SK-N-SH (cell line): Measurements from ENCODE around the gene IRF2BP2. TPM values are rescaled to one million over a fixed set of nuclear protein-coding genes. Genes with fewer than 3 reads are reported as not detected.

Experiments used
- CTCF ChIA-PET: fragments of 300-600, 350-600 bp; formaldehyde crosslinking; extraction: SDS; loops from one replicate; lab custom pipeline; 2021; lab: Yijun Ruan, JAX
- POLR2A ChIA-PET: fragments of 350-600 bp; sonication (Branson Sonifier 250); formaldehyde crosslinking; extraction: SDS; loops from one replicate; lab custom pipeline; 2020; ENCODE audit warnings: antibody characterized with exemption, inconsistent platforms; lab: Yijun Ruan, JAX
- DNase-seq: peaks from one replicate; pipeline ENCODE4 v3.0.0; 2012
- H2AFZ ChIP-seq: fragments of 200-600 bp; sonication (generic); 2 replicates; pipeline ENCODE4 v1.8.1; 2016; ENCODE audit warnings: antibody characterized with exemption, mild to moderate bottlenecking, low read depth
- H3F3A ChIP-seq: fragments of 200-600 bp; sonication (generic); replicated peaks from 2 replicates; pipeline ENCODE3; 2016; ENCODE audit warnings: antibody characterized with exemption, mild to moderate bottlenecking; ENCODE audit not compliant: insufficient read depth
- H3K27ac ChIP-seq, 2 experiments: fragments of 200-500 bp in 1 of 2; fragments of 200-600 bp in 1 of 2; sonication (Bioruptor generic) in 1 of 2; sonication (generic), shearing (Covaris generic) in 1 of 2; 2 replicates each; pipeline versions ENCODE4 v1.5.1 to v1.6.1; 2014 to 2016; ENCODE audit warnings: low read depth in 2 of 2, inconsistent platforms in 1 of 2, low read length in 1 of 2, mild to moderate bottlenecking in 1 of 2, mixed read lengths in 1 of 2
- H3K27me3 ChIP-seq: fragments of 200-600 bp; sonication (generic), shearing (Covaris generic); 2 replicates; pipeline ENCODE4 v1.6.1; 2016; ENCODE audit warnings: mixed run types; ENCODE audit not compliant: insufficient read depth
- H3K36me3 ChIP-seq, 2 experiments: fragments of 200-500 bp in 1 of 2; fragments of 200-600 bp in 1 of 2; sonication (Bioruptor generic) in 1 of 2; sonication (generic) in 1 of 2; replicated peaks in 1 of 2; 2 replicates each; pipeline versions ENCODE3 to v1.5.1; 2014 to 2016; ENCODE audit warnings: low read length in 1 of 2, mild to moderate bottlenecking in 1 of 2; ENCODE audit not compliant: insufficient read depth in 2 of 2, control insufficient read depth in 1 of 2
- H3K4me1 ChIP-seq, 2 experiments: fragments of 200-500 bp in 1 of 2; fragments of 200-600 bp in 1 of 2; sonication (Bioruptor generic) in 1 of 2; sonication (generic), shearing (Covaris generic) in 1 of 2; 2 replicates each; pipeline versions ENCODE4 v1.5.1 to v1.6.1; 2014 to 2016; ENCODE audit warnings: low read depth in 1 of 2, low read length in 1 of 2, mixed run types in 1 of 2; ENCODE audit not compliant: insufficient read depth in 2 of 2, control insufficient read depth in 1 of 2
- H3K4me2 ChIP-seq: fragments of 200-600 bp; sonication (generic), shearing (Covaris generic); 2 replicates; pipeline ENCODE4 v1.6.1; 2017; ENCODE audit warnings: mixed run types
- H3K4me3 ChIP-seq, 2 experiments: fragments of 200-500 bp in 1 of 2; fragments of 200-600 bp in 1 of 2; sonication (Bioruptor generic) in 1 of 2; sonication (generic), shearing (Covaris generic) in 1 of 2; 2 replicates each; pipeline versions ENCODE4 v1.5.1 to v1.8.1; 2014 to 2016; ENCODE audit warnings: low read depth in 2 of 2, inconsistent platforms in 1 of 2, low read length in 1 of 2, mild to moderate bottlenecking in 1 of 2, mixed read lengths in 1 of 2, moderate library complexity in 1 of 2
- H3K79me2 ChIP-seq: fragments of 200-600 bp; sonication (generic); 2 replicates; pipeline ENCODE4 v1.8.1; 2017; ENCODE audit warnings: mild to moderate bottlenecking; ENCODE audit not compliant: insufficient read depth
- H3K9ac ChIP-seq: fragments of 200-600 bp; sonication (generic); 2 replicates; pipeline ENCODE4 v1.6.1; 2017; ENCODE audit warnings: mixed run types
- H3K9me2 ChIP-seq: fragments of 200-600 bp; sonication (generic); 2 replicates; pipeline ENCODE4 v1.6.1; 2017; ENCODE audit warnings: mixed run types
- H3K9me3 ChIP-seq: fragments of 200-600 bp; sonication (generic); 2 replicates; pipeline ENCODE4 v1.6.1; 2017; ENCODE audit warnings: mixed run types, mild to moderate bottlenecking, moderate library complexity
- H4K20me1 ChIP-seq: fragments of 200-600 bp; sonication (generic); 2 replicates; pipeline ENCODE4 v1.6.1; 2017; ENCODE audit warnings: mild to moderate bottlenecking, mixed run types; ENCODE audit not compliant: insufficient read depth
- CHD2 ChIP-seq: fragments of 150-350 bp; IDR thresholded peaks from 2 replicates; pipeline ENCODE4 v1.6.1; 2018; ENCODE audit warnings: low read length; ENCODE audit not compliant: partially characterized antibody
- EP300 ChIP-seq, 2 experiments: IDR thresholded peaks; 2 replicates each; pipeline versions ENCODE4 v1.4.0 to v1.6.1; 2012; ENCODE audit warnings: borderline replicate concordance in 1 of 2, low read depth in 1 of 2, low read length in 1 of 2
- EZH2phosphoT487 ChIP-seq: fragments of 200-600 bp; sonication (generic); IDR thresholded peaks from 2 replicates; pipeline ENCODE4 v1.6.1; 2017; ENCODE audit warnings: low read depth, mixed run types, mild to moderate bottlenecking, antibody characterized with exemption, moderate library complexity, borderline replicate concordance
- FOSL2 ChIP-seq: IDR thresholded peaks from 2 replicates; pipeline ENCODE4 v1.4.0; 2012; ENCODE audit warnings: low read depth, mild to moderate bottlenecking, moderate library complexity, borderline replicate concordance
- FOXJ3 ChIP-seq: sonication (generic); formaldehyde crosslinking; IDR thresholded peaks from 2 replicates; pipeline ENCODE4 v1.5.1; 2020; ENCODE audit warnings: mild to moderate bottlenecking, missing genetic modification reagents
- GABPA ChIP-seq: IDR thresholded peaks from 2 replicates; pipeline ENCODE4 v1.4.0; 2012; ENCODE audit warnings: low read depth, mild to moderate bottlenecking
- GATA2 ChIP-seq: sonication (generic); formaldehyde crosslinking; IDR thresholded peaks from 2 replicates; pipeline ENCODE4 v1.5.0; 2020; ENCODE audit warnings: mild to moderate bottlenecking, missing genetic modification reagents
- IRF3 ChIP-seq: fragments of 150-350 bp; IDR thresholded peaks from 2 replicates; pipeline ENCODE4 v1.6.1; 2016; ENCODE audit warnings: mild to moderate bottlenecking, low read depth, low read length
- MXI1 ChIP-seq: IDR thresholded peaks from 2 replicates; pipeline ENCODE4 v1.6.1; 2012; ENCODE audit warnings: mild to moderate bottlenecking, low read depth, low read length, improper control_type of control experiment
- NFIC ChIP-seq: IDR thresholded peaks from 2 replicates; pipeline ENCODE4 v1.4.0; 2012; ENCODE audit warnings: borderline replicate concordance
- POLR2AphosphoS5 ChIP-seq: IDR thresholded peaks from 2 replicates; pipeline ENCODE4 v1.6.1; 2012; ENCODE audit warnings: low read depth, low read length
- RXRA ChIP-seq: IDR thresholded peaks from 2 replicates; pipeline ENCODE4 v1.4.0; 2012; ENCODE audit warnings: low read depth, mild to moderate bottlenecking, borderline replicate concordance
- SMC3 ChIP-seq: IDR thresholded peaks from 2 replicates; pipeline ENCODE4 v1.6.1; 2012; ENCODE audit warnings: low read depth, low read length, improper control_type of control experiment
- WGBS: methylation state at CpG from one replicate; pipeline ENCODE4 v1.1.6; 2017; ENCODE audit warnings: low lambda C conversion rate; 5-methylcytosine and 5-hydroxymethylcytosine counted together
- polyA plus RNA-seq, 3 experiments: library from polyadenylated mRNA; depleted of rRNA; stranded (reverse); fragments of >200 nt; gene quantifications; 2 replicates each; pipeline ENCODE4 v1.2.3, GENCODE V29; 2012
- TF ChIP-seq, protein P1 (sequence below): IDR thresholded peaks from 2 replicates; pipeline ENCODE4 v1.4.0; 2012; ENCODE audit warnings: low read depth
- TF ChIP-seq, protein P2 (sequence below): IDR thresholded peaks from 2 replicates; pipeline ENCODE4 v1.6.1; 2012; ENCODE audit warnings: mild to moderate bottlenecking, low read depth, low read length, moderate library complexity

Gene IRF2BP2
- polyA plus RNA-seq, 1 of the 3 experiments (the other 2 are of a cell fraction), result 73.9 TPM

GRCh38 chr1:234582681-234583301 is 27.2 kb downstream of the IRF2BP2 start:
- Histone ChIP-seq H3K79me2 (no peaks in the 10 kb centered on the region), H3K9ac (no peak overlapping the region), H3K4me1 (peaks cover 0 to 5% of the 10 kb centered on the region in 2 experiments; a peak in 1 of 4 replicates), H3F3A (no peaks in the 10 kb centered on the region), H3K4me3 (no peak overlapping the region), H3K27ac (no peak overlapping the region), H3K4me2 (no peak overlapping the region), H2AFZ (no peak overlapping the region), H3K36me3 (no peaks in the 10 kb centered on the region), H3K9me3 (no peaks in the 10 kb centered on the region), H4K20me1 (no peaks in the 10 kb centered on the region), H3K9me2 (no peaks in the 10 kb centered on the region), H3K27me3 (no peaks in the 10 kb centered on the region)
- 73% methylated on average over 9 of the region's 9 CpGs for WGBS
- TF ChIP-seq RXRA, result no peak
- TF ChIP-seq IRF3, result no peak
- TF ChIP-seq, protein P1, sequence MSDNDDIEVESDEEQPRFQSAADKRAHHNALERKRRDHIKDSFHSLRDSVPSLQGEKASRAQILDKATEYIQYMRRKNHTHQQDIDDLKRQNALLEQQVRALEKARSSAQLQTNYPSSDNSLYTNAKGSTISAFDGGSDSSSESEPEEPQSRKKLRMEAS, result no peak
- TF ChIP-seq EP300 (IDR thresholded peaks at IDR 0.05; ENCODE audit: borderline replicate concordance in 1 of 2, low read depth in 1 of 2, low read length in 1 of 2), result no peak
- no peak for TF ChIP-seq MXI1
- TF ChIP-seq, protein P2, sequence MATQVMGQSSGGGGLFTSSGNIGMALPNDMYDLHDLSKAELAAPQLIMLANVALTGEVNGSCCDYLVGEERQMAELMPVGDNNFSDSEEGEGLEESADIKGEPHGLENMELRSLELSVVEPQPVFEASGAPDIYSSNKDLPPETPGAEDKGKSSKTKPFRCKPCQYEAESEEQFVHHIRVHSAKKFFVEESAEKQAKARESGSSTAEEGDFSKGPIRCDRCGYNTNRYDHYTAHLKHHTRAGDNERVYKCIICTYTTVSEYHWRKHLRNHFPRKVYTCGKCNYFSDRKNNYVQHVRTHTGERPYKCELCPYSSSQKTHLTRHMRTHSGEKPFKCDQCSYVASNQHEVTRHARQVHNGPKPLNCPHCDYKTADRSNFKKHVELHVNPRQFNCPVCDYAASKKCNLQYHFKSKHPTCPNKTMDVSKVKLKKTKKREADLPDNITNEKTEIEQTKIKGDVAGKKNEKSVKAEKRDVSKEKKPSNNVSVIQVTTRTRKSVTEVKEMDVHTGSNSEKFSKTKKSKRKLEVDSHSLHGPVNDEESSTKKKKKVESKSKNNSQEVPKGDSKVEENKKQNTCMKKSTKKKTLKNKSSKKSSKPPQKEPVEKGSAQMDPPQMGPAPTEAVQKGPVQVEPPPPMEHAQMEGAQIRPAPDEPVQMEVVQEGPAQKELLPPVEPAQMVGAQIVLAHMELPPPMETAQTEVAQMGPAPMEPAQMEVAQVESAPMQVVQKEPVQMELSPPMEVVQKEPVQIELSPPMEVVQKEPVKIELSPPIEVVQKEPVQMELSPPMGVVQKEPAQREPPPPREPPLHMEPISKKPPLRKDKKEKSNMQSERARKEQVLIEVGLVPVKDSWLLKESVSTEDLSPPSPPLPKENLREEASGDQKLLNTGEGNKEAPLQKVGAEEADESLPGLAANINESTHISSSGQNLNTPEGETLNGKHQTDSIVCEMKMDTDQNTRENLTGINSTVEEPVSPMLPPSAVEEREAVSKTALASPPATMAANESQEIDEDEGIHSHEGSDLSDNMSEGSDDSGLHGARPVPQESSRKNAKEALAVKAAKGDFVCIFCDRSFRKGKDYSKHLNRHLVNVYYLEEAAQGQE, result no peak
- TF ChIP-seq GATA2 (CRISPR knock-in tag), result no peak
- no peak for TF ChIP-seq FOSL2
- no peak for TF ChIP-seq CHD2
- no peak for TF ChIP-seq POLR2AphosphoS5
- TF ChIP-seq FOXJ3 (CRISPR knock-in tag), result no peak
- TF ChIP-seq NFIC, result no peak
- TF ChIP-seq SMC3, result no peak
- TF ChIP-seq EZH2phosphoT487, result no peak
- TF ChIP-seq GABPA, result no peak
- ChIA-PET POLR2A (interaction anchor here (0.6 kb wide), 1 partner anchor 474 kb away, joined by 3 read pairs; no protein-coding TSS in a partner anchor), CTCF (interaction anchor here (1.0 to 1.5 kb wide), 3 partner anchors 11 to 84 kb away, joined by 3 to 6 read pairs (median 5); no protein-coding TSS in a partner anchor)
- DNase-seq, result no peak
